Right forelimb (tissue), 1 donor: Measurements from ENCODE around the gene AMPD1.

ENCODE experiments used
- DNase-seq: peaks from one replicate; pipeline ENCODE4 v3.0.0-alpha.2; 2018

Gene AMPD1

DNA sequence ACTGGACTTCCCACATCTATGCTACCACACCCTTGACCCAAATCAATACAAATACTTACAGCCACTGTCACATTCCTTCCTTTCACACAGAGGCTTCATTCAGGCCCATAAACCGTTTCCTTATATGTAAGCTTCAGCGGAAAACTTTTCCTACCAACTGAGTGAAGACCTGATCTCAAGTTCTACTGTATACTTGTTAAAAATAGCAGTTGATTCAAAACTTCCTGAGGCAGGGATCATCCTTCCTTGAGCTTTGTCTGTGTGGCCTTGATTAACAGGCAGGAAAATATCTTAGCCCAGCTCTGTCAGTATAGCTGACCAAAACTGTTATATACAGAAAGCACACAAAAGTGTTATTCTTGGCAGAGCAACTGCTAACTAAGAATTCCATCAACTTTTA, 68.2 kb downstream of the AMPD1 start:
- no peak for DNase-seq

DNA sequence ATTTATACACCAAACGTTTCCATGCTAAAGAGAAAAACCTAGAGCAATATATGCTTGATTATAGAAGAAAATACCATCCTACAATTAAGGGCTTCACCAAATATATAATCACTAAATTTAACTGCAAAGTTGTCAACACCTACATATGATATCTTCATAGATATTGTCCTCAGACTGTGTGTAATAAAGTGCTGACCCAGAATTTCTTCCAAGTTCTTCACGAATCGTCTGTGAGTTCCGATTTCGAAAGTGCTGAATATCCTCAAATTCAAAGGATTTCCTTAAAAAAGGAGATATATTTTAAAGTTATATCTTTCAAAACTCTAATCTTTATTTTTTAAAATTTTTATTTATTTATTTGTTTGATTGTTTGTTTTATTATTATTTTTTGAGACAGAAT, 72.0 kb downstream of the AMPD1 start:
- no peak for DNase-seq
